Ascending aorta (tissue), 2 donors: ENCODE measurements around the gene STK32B. TPM values are rescaled to one million over a fixed set of nuclear protein-coding genes. Genes with fewer than 3 reads are reported as not detected.

Experiments used
- DNase-seq, 2 donors: peaks; one replicate each; pipeline ENCODE4 v3.0.0-alpha.2; 2019; ENCODE audit warnings: low spot score in 2 of 2
- H3K27ac ChIP-seq, 2 donors: fragments of 200-600 bp; sonication (generic); one replicate each; pipeline ENCODE4 v1.5.1; 2016 to 2017; ENCODE audit warnings: mild to moderate bottlenecking in 1 of 2
- H3K27me3 ChIP-seq: fragments of 200-600 bp; sonication (generic); one replicate; pipeline ENCODE4 v1.5.1; 2017
- H3K36me3 ChIP-seq, 2 donors: fragments of 200-600 bp; sonication (generic); one replicate each; pipeline ENCODE4 v1.5.1; 2016
- H3K4me1 ChIP-seq, 2 donors: fragments of 200-600 bp; sonication (generic); one replicate each; pipeline ENCODE4 v1.5.1; 2016 to 2017; ENCODE audit warnings: mild to moderate bottlenecking in 1 of 2
- H3K4me3 ChIP-seq, 2 donors: fragments of 200-600 bp; sonication (generic); one replicate each; pipeline ENCODE4 v1.5.1; 2016 to 2017; ENCODE audit warnings: mild to moderate bottlenecking in 1 of 2
- H3K9me3 ChIP-seq, 2 donors: fragments of 200-600 bp; sonication (generic); one replicate each; pipeline ENCODE4 v1.5.1; 2016
- intact Hi-C: fragments of 100-400 bp; cut with DNase I; formaldehyde crosslinking; loops from one replicate; pipeline ENCODE4 v1.15.1; 2023
- total RNA-seq: library from RNA; depleted of rRNA; stranded (reverse); fragments of >200 nt; gene quantifications from one replicate; pipeline ENCODE4 v1.1.0, GENCODE V29; 2016
- TF ChIP-seq, protein P1 (sequence below), 3 experiments: fragments of 200-600 bp in 2 of 3; fragments of 450-650 bp in 1 of 3; sonication (generic) in 2 of 3; IDR thresholded peaks; one replicate each; pipeline ENCODE4 v1.5.1; 2016 to 2019; ENCODE audit warnings: antibody characterized with exemption in 3 of 3, mild to moderate bottlenecking in 1 of 3, moderate library complexity in 1 of 3

STK32B gene
- total RNA-seq, 1 donor from 2014 or later, result 2.3 TPM

DNA sequence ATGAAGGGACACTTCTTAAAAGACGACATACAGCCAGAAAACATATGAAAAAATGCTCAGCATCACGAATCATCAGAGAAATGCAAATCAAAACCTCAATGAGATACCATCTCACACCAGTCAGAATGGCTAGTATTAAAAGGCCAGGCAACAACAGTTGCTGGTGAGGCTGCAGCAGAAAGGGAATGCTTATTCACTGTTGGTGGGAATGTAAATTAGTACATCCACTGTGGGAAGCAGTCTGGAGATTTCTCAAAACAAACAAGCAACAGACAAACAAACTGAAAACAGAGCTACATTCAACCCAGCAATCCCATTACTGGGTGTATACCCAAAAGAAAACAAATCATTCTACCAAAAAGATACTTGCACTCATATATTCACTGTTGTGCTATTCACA, 459.2 kb downstream of the STK32B start:
- H3K27ac ChIP-seq, result no peak overlapping the region
- TF ChIP-seq, protein P1, sequence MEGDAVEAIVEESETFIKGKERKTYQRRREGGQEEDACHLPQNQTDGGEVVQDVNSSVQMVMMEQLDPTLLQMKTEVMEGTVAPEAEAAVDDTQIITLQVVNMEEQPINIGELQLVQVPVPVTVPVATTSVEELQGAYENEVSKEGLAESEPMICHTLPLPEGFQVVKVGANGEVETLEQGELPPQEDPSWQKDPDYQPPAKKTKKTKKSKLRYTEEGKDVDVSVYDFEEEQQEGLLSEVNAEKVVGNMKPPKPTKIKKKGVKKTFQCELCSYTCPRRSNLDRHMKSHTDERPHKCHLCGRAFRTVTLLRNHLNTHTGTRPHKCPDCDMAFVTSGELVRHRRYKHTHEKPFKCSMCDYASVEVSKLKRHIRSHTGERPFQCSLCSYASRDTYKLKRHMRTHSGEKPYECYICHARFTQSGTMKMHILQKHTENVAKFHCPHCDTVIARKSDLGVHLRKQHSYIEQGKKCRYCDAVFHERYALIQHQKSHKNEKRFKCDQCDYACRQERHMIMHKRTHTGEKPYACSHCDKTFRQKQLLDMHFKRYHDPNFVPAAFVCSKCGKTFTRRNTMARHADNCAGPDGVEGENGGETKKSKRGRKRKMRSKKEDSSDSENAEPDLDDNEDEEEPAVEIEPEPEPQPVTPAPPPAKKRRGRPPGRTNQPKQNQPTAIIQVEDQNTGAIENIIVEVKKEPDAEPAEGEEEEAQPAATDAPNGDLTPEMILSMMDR (IDR thresholded peaks at IDR 0.05), result no peak
- H3K4me1 ChIP-seq, result no peaks in the 10 kb centered on the region
- peaks cover 0 to 10% of the 10 kb centered on the region in 2 donors for H3K36me3 ChIP-seq
- intact Hi-C loops, result no loop called here
- no peak for DNase-seq
- H3K9me3 ChIP-seq, result no peaks in the 10 kb centered on the region
- no peak overlapping the region for H3K4me3 ChIP-seq
- H3K27me3 ChIP-seq, result no peaks in the 10 kb centered on the region

DNA sequence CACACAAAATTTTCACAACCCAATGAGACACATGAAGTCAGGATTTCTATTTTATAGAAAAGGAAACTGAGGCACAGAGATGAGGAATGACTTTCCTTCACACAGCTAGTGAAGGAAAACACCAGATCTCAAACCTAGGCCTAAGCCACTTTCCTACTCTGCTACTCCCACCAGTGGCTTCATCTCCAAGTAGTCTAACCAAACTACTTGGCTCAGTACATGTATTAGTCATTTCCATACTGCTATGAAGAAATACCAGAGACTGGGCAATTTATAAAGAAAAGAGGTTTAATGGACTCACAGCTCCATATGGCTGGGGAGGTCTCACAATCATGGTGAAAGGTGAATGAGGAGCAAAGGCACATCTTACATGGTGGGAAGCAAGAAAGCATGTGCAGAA, 460.5 kb downstream of the STK32B start:
- TF ChIP-seq, protein P1 (IDR thresholded peaks at IDR 0.05), result no peak
- no peak for DNase-seq
- Histone ChIP-seq H3K9me3 (no peaks in the 10 kb centered on the region), H3K36me3 (peaks cover 0 to 1% of the 10 kb centered on the region in 2 donors), H3K27ac (no peak overlapping the region), H3K27me3 (no peaks in the 10 kb centered on the region), H3K4me1 (no peaks in the 10 kb centered on the region), H3K4me3 (no peak overlapping the region)
- intact Hi-C loops, result no loop called here

DNA sequence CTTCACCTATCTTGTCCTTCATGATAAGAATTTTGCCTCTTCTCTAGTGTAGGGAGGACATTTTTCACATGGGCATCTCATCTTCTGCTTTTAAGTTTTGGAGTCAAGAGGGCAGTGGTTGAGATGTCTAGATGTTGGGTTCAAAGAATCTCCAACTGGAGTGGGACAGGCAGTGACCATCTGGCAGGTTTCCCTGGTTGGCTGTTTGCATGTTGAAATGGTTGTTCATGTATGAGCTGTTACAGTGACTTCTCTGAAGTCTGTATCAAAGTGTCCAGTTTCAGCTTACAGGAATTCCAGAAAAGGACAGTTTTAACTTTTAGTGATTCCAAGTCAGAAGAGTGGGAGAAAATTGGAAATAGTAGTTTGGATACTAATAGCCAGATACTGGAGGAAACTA, 464.4 kb downstream of the STK32B start:
- DNase-seq, result no peak
- Histone ChIP-seq H3K27ac (no peak overlapping the region), H3K9me3 (no peaks in the 10 kb centered on the region), H3K36me3 (no peaks in the 10 kb centered on the region), H3K4me1 (no peaks in the 10 kb centered on the region), H3K4me3 (no peak overlapping the region), H3K27me3 (no peaks in the 10 kb centered on the region)
- TF ChIP-seq, protein P1 (IDR thresholded peaks at IDR 0.05), result no peak
- intact Hi-C loops, result no loop called here

DNA sequence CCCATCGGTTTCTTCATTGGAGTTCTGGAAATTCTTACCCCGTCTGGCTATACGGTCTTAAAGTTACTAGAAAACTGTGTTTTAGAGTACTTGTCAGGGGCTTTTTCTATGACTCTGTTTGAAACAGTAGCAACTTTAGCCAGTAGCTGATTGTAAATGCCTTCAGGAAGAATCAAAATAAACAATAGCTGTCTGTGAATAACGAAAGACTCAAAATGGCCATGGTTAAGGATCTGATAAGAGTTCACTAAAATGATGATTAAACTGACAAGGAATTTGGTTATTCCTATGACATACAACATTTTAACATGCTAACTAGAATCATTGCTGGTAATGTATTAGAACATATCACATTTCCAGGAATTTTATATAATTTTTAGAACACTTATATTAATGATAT, 466.1 kb downstream of the STK32B start:
- no peak overlapping the region for H3K27ac ChIP-seq
- no peak overlapping the region for H3K4me3 ChIP-seq
- DNase-seq, result no peak
- no peaks in the 10 kb centered on the region for H3K36me3 ChIP-seq
- intact Hi-C loops, result no loop called here
- H3K27me3 ChIP-seq, result no peaks in the 10 kb centered on the region
- H3K4me1 ChIP-seq, result no peaks in the 10 kb centered on the region
- no peaks in the 10 kb centered on the region for H3K9me3 ChIP-seq
- TF ChIP-seq, protein P1 (IDR thresholded peaks at IDR 0.05), result no peak

DNA sequence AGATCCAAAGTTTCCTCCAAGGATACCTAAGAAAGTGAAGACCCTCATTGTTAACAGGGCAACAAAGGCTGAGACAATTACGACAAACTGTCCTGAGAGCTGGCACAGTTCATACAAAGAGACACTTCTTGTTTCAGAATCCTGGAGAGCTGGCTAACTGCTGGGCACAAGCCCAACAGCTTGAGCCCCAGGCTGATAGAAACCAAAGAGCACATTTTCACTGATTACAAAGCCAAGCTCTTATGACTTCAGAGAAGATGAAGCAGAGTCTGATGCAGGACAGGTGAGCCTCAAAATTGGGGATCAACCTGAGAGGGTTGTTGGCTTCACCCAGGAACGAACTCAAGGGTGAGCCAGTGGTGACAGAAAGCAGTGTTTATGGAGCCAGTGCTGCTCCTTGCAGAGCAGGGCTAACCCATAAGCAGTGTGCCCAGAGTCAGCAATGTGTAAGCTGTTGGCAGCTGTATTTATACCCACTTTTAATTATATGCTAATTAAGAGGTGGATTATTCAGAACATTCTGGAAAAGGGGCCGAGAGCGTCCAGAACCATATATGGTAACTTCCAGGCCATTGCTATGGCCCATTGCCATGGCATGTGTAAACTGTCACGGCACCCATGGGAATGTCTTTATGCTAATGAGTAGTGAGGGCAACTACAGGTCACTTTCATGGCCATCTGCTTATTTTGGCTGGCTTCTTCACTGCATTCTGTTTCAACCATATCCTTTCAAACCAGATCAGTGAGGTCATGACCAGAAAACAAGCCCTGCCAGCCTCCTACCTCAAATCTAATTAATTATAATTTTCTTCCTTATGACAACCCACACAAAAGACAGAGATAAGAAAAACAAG, 473.4 kb downstream of the STK32B start:
- intact Hi-C loops, result no loop called here

More for the DNA sequence above, 473.4 kb downstream of the STK32B start:
- TF ChIP-seq, protein P1 (IDR thresholded peaks at IDR 0.05), result no peak
- no peaks in the 10 kb centered on the region for H3K27me3 ChIP-seq
- DNase-seq, result no peak
- H3K36me3 ChIP-seq, result peaks cover 0 to 9% of the 10 kb centered on the region in 2 donors
- no peak overlapping the region for H3K27ac ChIP-seq
- no peak overlapping the region for H3K4me3 ChIP-seq
- H3K9me3 ChIP-seq, result no peaks in the 10 kb centered on the region
- no peaks in the 10 kb centered on the region for H3K4me1 ChIP-seq
